Activated B cell treated with CpG ODN at 0.5 μM for 24 hours (primary cell): ENCODE measurements around the gene SPNS3. TPM values are rescaled to one million over a fixed set of nuclear protein-coding genes. Genes with fewer than 3 reads are reported as not detected.

Experiments used
- ATAC-seq: fragments of 200-7000 bp; cut with Tn5 transposase; one replicate; pipeline ENCODE4 v1.10.0; 2021; ENCODE audit warnings: low read depth, mild to moderate bottlenecking, moderate library complexity
- CTCF ChIA-PET: fragments of 350-600 bp; sonication (Branson Sonifier 250); formaldehyde crosslinking; loops from one replicate; lab custom pipeline; 2021; ENCODE audit warnings: antibody characterized with exemption; lab: Charles Lee
- POLR2A ChIA-PET: fragments of 350-600 bp; sonication (Branson Sonifier 250); formaldehyde crosslinking; loops from one replicate; lab custom pipeline; 2021; ENCODE audit warnings: antibody characterized with exemption; lab: Charles Lee
- DNase-seq: peaks from one replicate; pipeline ENCODE4 v3.0.0; 2022
- H3K27ac Mint-ChIP-seq: one replicate; pipeline ENCODE4 v1.8.0; 2020; ENCODE audit warnings: mixed read lengths
- H3K27me3 Mint-ChIP-seq: one replicate; pipeline ENCODE4 v1.8.0; 2021; ENCODE audit warnings: mixed read lengths
- H3K36me3 Mint-ChIP-seq: one replicate; pipeline ENCODE4 v1.8.0; 2021; ENCODE audit warnings: low read depth, mixed read lengths
- H3K4me1 Mint-ChIP-seq: one replicate; pipeline ENCODE4 v1.8.0; 2021; ENCODE audit warnings: mixed read lengths
- H3K4me3 Mint-ChIP-seq: one replicate; pipeline ENCODE4 v1.8.0; 2020; ENCODE audit warnings: mild to moderate bottlenecking, mixed read lengths
- H3K9me3 Mint-ChIP-seq: one replicate; pipeline ENCODE4 v1.8.0; 2020; ENCODE audit warnings: mixed read lengths
- CTCF ChIP-seq: fragments of 200-600 bp; IDR thresholded peaks from one replicate; pipeline ENCODE4 v1.8.0; 2022; ENCODE audit warnings: antibody characterized with exemption, mild to moderate bottlenecking
- intact Hi-C: fragments of 100-400 bp; cut with micrococcal nuclease; formaldehyde crosslinking; loops from one replicate; pipeline ENCODE4 v1.15.1; 2024
- total RNA-seq: library from RNA; stranded (reverse); gene quantifications from 2 replicates; pipeline ENCODE4 v1.2.3, GENCODE V29; 2022

SPNS3 gene
- total RNA-seq, 1 donor from 2014 or later, result 2.5 TPM

- H3K4me3 Mint-ChIP-seq, result peak overlapping the region; percentile 24
- CTCF ChIA-PET, result interaction anchor here (1.0 kb wide), 1 partner anchor 10 kb away, joined by 3 read pairs; no protein-coding TSS in a partner anchor
- intact Hi-C loops, result no loop called here
Measured at GRCh38 chr17:4394208-4395110, 39.3 kb upstream of the SPNS3 start.

GRCh38 chr17:4395111-4395478 is 38.6 kb upstream of the SPNS3 start:
- ATAC-seq (no peak), DNase-seq (no peak)
- ChIA-PET POLR2A (interaction anchor here (1.0 to 2.7 kb wide), 7 partner anchors 8 to 53 kb away, joined by 3 to 40 read pairs (median 8); partner anchors contain the start of gene UBE2G1), CTCF (interaction anchor here (1.1 kb wide), 1 partner anchor 11 kb away, joined by 3 read pairs; no protein-coding TSS in a partner anchor)
- Mint-ChIP-seq H3K9me3 (no peaks in the 10 kb centered on the region), H3K27ac (peak overlapping the region; percentile 95), H3K4me3 (peak overlapping the region; percentile 44), H3K27me3 (no peaks in the 10 kb centered on the region), H3K4me1 (peaks cover 55% of the 10 kb centered on the region), H3K36me3 (no peaks in the 10 kb centered on the region)
- TF ChIP-seq CTCF, result no peak
- intact Hi-C loops, result no loop called here

More at GRCh38 chr17:4394208-4395110, 39.3 kb upstream of the SPNS3 start:
- Mint-ChIP-seq H3K4me1 (peaks cover 55% of the 10 kb centered on the region), H3K36me3 (no peaks in the 10 kb centered on the region), H3K27me3 (no peaks in the 10 kb centered on the region), H3K9me3 (no peaks in the 10 kb centered on the region), H3K27ac (peak overlapping the region; percentile 95)
- POLR2A ChIA-PET, result interaction anchor here (1.0 to 2.6 kb wide), 5 partner anchors 12 to 53 kb away, joined by 3 to 16 read pairs (median 4); partner anchors contain the start of gene UBE2G1
- no peak for ATAC-seq
- DNase-seq, result no peak
- no peak for TF ChIP-seq CTCF

GRCh38 chr17:4397840-4398239 is 35.9 kb upstream of the SPNS3 start:
- POLR2A ChIA-PET, result interaction anchor here (0.5 to 2.7 kb wide), 6 partner anchors 13 to 89 kb away, joined by 4 to 40 read pairs (median 6); partner anchors contain the start of gene UBE2G1

DNA sequence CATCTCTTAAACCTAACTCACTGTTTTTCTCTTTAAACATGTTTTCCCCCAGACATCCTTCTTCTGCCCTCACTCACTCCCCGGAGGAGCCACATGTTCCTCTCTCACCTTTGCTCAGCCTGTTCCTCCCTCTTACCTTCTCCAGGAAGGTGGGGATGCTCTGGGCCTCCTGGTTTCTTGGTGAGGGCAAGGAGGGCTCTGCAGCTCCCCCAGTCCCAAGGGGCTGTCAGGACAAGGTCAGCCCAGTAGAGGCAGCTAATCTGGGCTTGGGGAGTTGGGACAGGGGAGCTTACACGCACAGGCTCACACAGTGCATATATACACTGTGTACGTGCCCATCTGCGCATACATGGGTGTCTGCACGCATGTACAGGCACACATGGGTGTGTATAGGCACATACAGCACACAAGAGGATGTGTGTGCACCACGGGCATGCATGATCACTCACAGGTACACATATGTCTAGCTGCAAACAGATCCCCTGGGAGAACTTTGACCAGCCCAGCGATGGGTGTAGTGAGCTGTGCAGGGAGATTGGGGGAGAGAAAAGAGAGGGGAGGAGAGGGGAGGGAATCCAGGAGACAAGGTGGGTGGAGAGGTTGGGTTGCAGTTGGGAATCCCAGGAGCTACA is 28.6 kb upstream of the SPNS3 start:
- H3K4me1 Mint-ChIP-seq, result peaks cover 8% of the 10 kb centered on the region
- H3K27ac Mint-ChIP-seq, result no peak overlapping the region
- no peak for DNase-seq
- H3K27me3 Mint-ChIP-seq, result no peaks in the 10 kb centered on the region
- no peaks in the 10 kb centered on the region for H3K9me3 Mint-ChIP-seq
- CTCF ChIA-PET, result interaction anchor here (1.0 to 2.0 kb wide), 4 partner anchors 10 to 189 kb away, joined by 3 to 7 read pairs (median 3); no protein-coding TSS in a partner anchor
- peak; percentile 42 for ATAC-seq
- no peaks in the 10 kb centered on the region for H3K36me3 Mint-ChIP-seq
- no peak for TF ChIP-seq CTCF
- intact Hi-C loops, result no loop called here
- H3K4me3 Mint-ChIP-seq, result no peak overlapping the region
- POLR2A ChIA-PET, result interaction anchor here (0.5 to 3.4 kb wide), 5 partner anchors 10 to 261 kb away, joined by 3 to 16 read pairs (median 4); no protein-coding TSS in a partner anchor

More at GRCh38 chr17:4397840-4398239, 35.9 kb upstream of the SPNS3 start:
- Mint-ChIP-seq H3K4me3 (no peak overlapping the region), H3K4me1 (peaks cover 48% of the 10 kb centered on the region), H3K36me3 (no peaks in the 10 kb centered on the region), H3K27me3 (no peaks in the 10 kb centered on the region), H3K27ac (peak overlapping the region; percentile 95), H3K9me3 (no peaks in the 10 kb centered on the region)
- DNase-seq (no peak), ATAC-seq (no peak)
- no peak for TF ChIP-seq CTCF
- CTCF ChIA-PET, result no interaction called here
- intact Hi-C loops, result loop anchor here (1.0 kb wide), 2 partner anchors 15 to 23 kb away; no protein-coding TSS in a partner anchor
